ENCODE data around the gene LITAF. TPM values are rescaled to one million over a fixed set of nuclear protein-coding genes. Genes with fewer than 3 reads are reported as not detected.

Gene LITAF
- total and polyA plus RNA-seq, 4 donors = 5.2 to 65.2 (median 36.0) TPM

- WGBS = 82% methylated on average over 5 of the region's 5 CpGs
- TF ChIP-seq ZBTB33 (IDR thresholded peaks at IDR 0.05) (no peak), YY1 (IDR thresholded peaks at IDR 0.05) (no peak), REST (IDR thresholded peaks at IDR 0.05) (no peak), FOXA1 (IDR thresholded peaks at IDR 0.05) (no peak), RXRA (IDR thresholded peaks at IDR 0.05) (no peak), CTCF (IDR thresholded peaks at IDR 0.05; ENCODE audit: low read depth, low read length, missing input control) (no peak), HNF4A (conservative IDR thresholded peaks at IDR 0.05) (no peak), RAD21 (IDR thresholded peaks at IDR 0.05) (no peak), TAF1 (conservative IDR thresholded peaks at IDR 0.05) (no peak), HNF4G (IDR thresholded peaks at IDR 0.05) (no peak), GABPA (IDR thresholded peaks at IDR 0.05 in 1 of 2, conservative IDR thresholded peaks at IDR 0.05 in 1 of 2) (no peak)
- no peaks in the 10 kb centered on the region for H3K27me3 ChIP-seq (ENCODE audit: control insufficient read depth in 4 of 4, insufficient read depth in 4 of 4, low read length in 3 of 4)
- no peak overlapping the region for H3K27ac ChIP-seq (ENCODE audit: low read depth in 1 of 2, low read length in 2 of 2)
- H3K9ac ChIP-seq (ENCODE audit: low read depth in 1 of 2, low read length in 2 of 2) = no peak overlapping the region
- peaks cover 0 to 7% (median 3%) of the 10 kb centered on the region in 4 donors for H3K4me1 ChIP-seq (ENCODE audit: control insufficient read depth in 4 of 4, insufficient read depth in 4 of 4, low read length in 3 of 4)
- no peak for DNase-seq (ENCODE audit: low spot score)
- H3K4me3 ChIP-seq (ENCODE audit: low read depth in 1 of 3, low read length in 3 of 3) = no peak overlapping the region
- H3K9me3 ChIP-seq (ENCODE audit: control insufficient read depth in 4 of 4, low read length in 3 of 4) = no peaks in the 10 kb centered on the region
- H3K36me3 ChIP-seq (ENCODE audit: control insufficient read depth in 4 of 4, insufficient read depth in 3 of 4, low read depth in 1 of 4, low read length in 3 of 4) = peaks cover 6 to 27% (median 13%) of the 10 kb centered on the region in 4 donors
Measured at GRCh38 chr16:11546608-11547061, 40.1 kb downstream of the LITAF start.

- peaks cover 1 to 12% (median 4%) of the 10 kb centered on the region in 4 donors for H3K36me3 ChIP-seq (ENCODE audit: control insufficient read depth in 4 of 4, insufficient read depth in 3 of 4, low read depth in 1 of 4, low read length in 3 of 4)
- H3K27ac ChIP-seq (ENCODE audit: low read depth in 1 of 2, low read length in 2 of 2) = no peak overlapping the region
- H3K4me3 ChIP-seq (ENCODE audit: low read depth in 1 of 3, low read length in 3 of 3) = no peak overlapping the region
- no peaks in the 10 kb centered on the region for H3K9me3 ChIP-seq (ENCODE audit: control insufficient read depth in 4 of 4, low read length in 3 of 4)
- peaks cover 0 to 5% (median 4%) of the 10 kb centered on the region in 4 donors for H3K4me1 ChIP-seq (ENCODE audit: control insufficient read depth in 4 of 4, insufficient read depth in 4 of 4, low read length in 3 of 4)
- WGBS = 89% methylated on average over 12 of the region's 12 CpGs
- TF ChIP-seq MAX (IDR thresholded peaks at IDR 0.05) (no peak), EGR1 (IDR thresholded peaks at IDR 0.05; ENCODE audit: low read depth in 2 of 2) (no peak), CTCF (IDR thresholded peaks at IDR 0.05; ENCODE audit: low read depth, low read length, missing input control) (no peak), FOXA1 (IDR thresholded peaks at IDR 0.05) (no peak)
- DNase-seq (ENCODE audit: low spot score) = no peak
- H3K27me3 ChIP-seq (ENCODE audit: control insufficient read depth in 4 of 4, insufficient read depth in 4 of 4, low read length in 3 of 4) = no peaks in the 10 kb centered on the region
- no peak overlapping the region for H3K9ac ChIP-seq (ENCODE audit: low read depth in 1 of 2, low read length in 2 of 2)
Measured at GRCh38 chr16:11543661-11544393, 42.9 kb downstream of the LITAF start.
